ENCODE data around the gene SLC27A1. TPM values are rescaled to one million over a fixed set of nuclear protein-coding genes. Genes with fewer than 3 reads are reported as not detected.

Gene SLC27A1
- total and polyA plus RNA-seq, 9 of the 15 experiments (the other 6 are each of a cell fraction or from before 2014, with no cell fraction given), result 0.06 to 3.0 (median 1.1) TPM

DNA sequence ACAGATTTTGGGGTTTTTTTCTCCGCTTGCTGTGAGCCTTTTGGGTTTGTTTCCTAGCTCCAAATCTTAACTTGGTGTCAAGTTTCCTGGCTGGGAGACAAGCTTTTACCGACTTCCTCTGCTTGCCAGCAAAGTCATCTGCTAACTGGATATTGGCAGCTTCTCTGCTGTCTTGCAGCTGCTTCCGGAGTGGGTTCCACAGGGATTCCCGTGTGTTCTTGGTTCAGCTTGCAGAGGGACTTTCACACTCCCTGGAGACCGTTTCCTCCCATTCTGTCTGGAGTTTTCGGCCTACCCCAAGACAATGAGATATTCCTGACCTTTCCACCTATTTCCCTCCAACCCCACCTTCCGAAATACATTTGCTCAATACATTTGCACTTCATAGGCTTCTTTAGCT, 82.9 kb downstream of the SLC27A1 start (continued):
- TF ChIP-seq XRCC5 (IDR thresholded peaks at IDR 0.05; ENCODE audit: low read depth, low read length), result 0 out of 2 replicates have a peak, but pooled peaks have one; percentile 66
- TF ChIP-seq CBX3 (IDR thresholded peaks at IDR 0.05; ENCODE audit: borderline replicate concordance in 1 of 2, low read length in 2 of 2), result peak in 1 of 2 experiments; percentile 31; a peak in 1 of 3 replicates
- TF ChIP-seq, protein P1, sequence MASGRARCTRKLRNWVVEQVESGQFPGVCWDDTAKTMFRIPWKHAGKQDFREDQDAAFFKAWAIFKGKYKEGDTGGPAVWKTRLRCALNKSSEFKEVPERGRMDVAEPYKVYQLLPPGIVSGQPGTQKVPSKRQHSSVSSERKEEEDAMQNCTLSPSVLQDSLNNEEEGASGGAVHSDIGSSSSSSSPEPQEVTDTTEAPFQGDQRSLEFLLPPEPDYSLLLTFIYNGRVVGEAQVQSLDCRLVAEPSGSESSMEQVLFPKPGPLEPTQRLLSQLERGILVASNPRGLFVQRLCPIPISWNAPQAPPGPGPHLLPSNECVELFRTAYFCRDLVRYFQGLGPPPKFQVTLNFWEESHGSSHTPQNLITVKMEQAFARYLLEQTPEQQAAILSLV (tag; IDR thresholded peaks at IDR 0.05), result no peak
- TF ChIP-seq RHOXF2B (CRISPR knock-in tag; conservative IDR thresholded peaks at IDR 0.05), result no peak
- TF ChIP-seq E2F6 (IDR thresholded peaks at IDR 0.05; ENCODE audit: borderline replicate concordance in 1 of 2, extremely low read depth in 1 of 2, insufficient read depth in 1 of 2, insufficient read length in 1 of 2, low read depth in 1 of 2, low read length in 1 of 2, poor library complexity in 1 of 2, severe bottlenecking in 1 of 2), result no peak
- TF ChIP-seq DIDO1 (tag; IDR thresholded peaks at IDR 0.05; ENCODE audit: low read depth), result no peak
- TF ChIP-seq, protein P2, sequence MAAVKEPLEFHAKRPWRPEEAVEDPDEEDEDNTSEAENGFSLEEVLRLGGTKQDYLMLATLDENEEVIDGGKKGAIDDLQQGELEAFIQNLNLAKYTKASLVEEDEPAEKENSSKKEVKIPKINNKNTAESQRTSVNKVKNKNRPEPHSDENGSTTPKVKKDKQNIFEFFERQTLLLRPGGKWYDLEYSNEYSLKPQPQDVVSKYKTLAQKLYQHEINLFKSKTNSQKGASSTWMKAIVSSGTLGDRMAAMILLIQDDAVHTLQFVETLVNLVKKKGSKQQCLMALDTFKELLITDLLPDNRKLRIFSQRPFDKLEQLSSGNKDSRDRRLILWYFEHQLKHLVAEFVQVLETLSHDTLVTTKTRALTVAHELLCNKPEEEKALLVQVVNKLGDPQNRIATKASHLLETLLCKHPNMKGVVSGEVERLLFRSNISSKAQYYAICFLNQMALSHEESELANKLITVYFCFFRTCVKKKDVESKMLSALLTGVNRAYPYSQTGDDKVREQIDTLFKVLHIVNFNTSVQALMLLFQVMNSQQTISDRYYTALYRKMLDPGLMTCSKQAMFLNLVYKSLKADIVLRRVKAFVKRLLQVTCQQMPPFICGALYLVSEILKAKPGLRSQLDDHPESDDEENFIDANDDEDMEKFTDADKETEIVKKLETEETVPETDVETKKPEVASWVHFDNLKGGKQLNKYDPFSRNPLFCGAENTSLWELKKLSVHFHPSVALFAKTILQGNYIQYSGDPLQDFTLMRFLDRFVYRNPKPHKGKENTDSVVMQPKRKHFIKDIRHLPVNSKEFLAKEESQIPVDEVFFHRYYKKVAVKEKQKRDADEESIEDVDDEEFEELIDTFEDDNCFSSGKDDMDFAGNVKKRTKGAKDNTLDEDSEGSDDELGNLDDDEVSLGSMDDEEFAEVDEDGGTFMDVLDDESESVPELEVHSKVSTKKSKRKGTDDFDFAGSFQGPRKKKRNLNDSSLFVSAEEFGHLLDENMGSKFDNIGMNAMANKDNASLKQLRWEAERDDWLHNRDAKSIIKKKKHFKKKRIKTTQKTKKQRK (IDR thresholded peaks at IDR 0.05; ENCODE audit: borderline replicate concordance, low read depth, low read length), result no peak
- peak; percentile 57 for TF ChIP-seq DPF2 (IDR thresholded peaks at IDR 0.05)
- no peak for TF ChIP-seq SIRT6 (IDR thresholded peaks at IDR 0.05; ENCODE audit: low read depth, low read length)
- TF ChIP-seq TFAP4 (CRISPR knock-in tag; IDR thresholded peaks at IDR 0.05; ENCODE audit: borderline replicate concordance), result peak; percentile 63
- TF ChIP-seq ZNF3 (CRISPR knock-in tag; IDR thresholded peaks at IDR 0.05), result no peak
- no peak for TF ChIP-seq ZNF121 (CRISPR knock-in tag; conservative IDR thresholded peaks at IDR 0.05)
- TF ChIP-seq FUS (optimal IDR thresholded peaks at IDR 0.05; ENCODE audit: low read depth, low read length), result no peak
- no peak for TF ChIP-seq NR2C2 (CRISPR knock-in tag; IDR thresholded peaks at IDR 0.05)
- TF ChIP-seq NR2C2 (tag; IDR thresholded peaks at IDR 0.05), result 0 out of 2 replicates have a peak, but pooled peaks have one; percentile 27
- no peak for TF ChIP-seq THRAP3 (IDR thresholded peaks at IDR 0.05; ENCODE audit: borderline replicate concordance)
- TF ChIP-seq BRD9 (IDR thresholded peaks at IDR 0.05; ENCODE audit: low read depth, partially characterized antibody), result peak; percentile 31
- no peak for TF ChIP-seq KDM4B (IDR thresholded peaks at IDR 0.05; ENCODE audit: borderline replicate concordance in 2 of 2, low read depth in 1 of 2)
- TF ChIP-seq, protein P3, sequence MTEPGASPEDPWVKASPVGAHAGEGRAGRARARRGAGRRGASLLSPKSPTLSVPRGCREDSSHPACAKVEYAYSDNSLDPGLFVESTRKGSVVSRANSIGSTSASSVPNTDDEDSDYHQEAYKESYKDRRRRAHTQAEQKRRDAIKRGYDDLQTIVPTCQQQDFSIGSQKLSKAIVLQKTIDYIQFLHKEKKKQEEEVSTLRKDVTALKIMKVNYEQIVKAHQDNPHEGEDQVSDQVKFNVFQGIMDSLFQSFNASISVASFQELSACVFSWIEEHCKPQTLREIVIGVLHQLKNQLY (CRISPR knock-in tag; conservative IDR thresholded peaks at IDR 0.05), result no peak
